CD4-positive, alpha-beta T cell treated with Interferon alpha-2 for 1 hour (primary cell): Measurements from ENCODE around the gene PIWIL4.
"Not testable (repeated sequence)": the region's sequence is repeated elsewhere in the genome, so short reads cannot be mapped to it uniquely, and the experiment has no call there.

Experiments
- DNase-seq, 2 donors: peaks; one replicate each; pipeline ENCODE4 v3.0.0-alpha.2; 2020 to 2022

The PIWIL4 gene

GRCh38 chr11:94549146-94549545, 18.0 kb upstream of the PIWIL4 start:
- no peak for DNase-seq

DNA sequence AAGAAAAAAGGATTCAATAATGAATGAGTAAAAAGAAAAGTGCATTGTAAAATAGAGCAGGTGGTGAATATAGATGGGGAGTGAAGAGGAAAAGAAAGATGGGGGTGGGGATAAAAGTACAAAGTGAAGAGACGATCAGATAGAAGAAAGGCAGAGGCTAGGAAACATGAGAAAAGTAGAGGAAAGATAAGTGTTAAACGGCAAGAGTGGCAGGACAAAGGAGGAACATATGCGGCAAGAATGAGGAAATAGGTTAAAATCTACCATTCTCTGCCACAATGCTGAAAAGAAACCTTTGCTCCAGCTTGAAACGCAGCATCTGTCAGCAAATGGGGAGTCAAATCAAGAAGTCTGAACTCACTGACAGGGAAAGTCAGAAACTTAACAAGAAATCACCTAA, 16.7 kb upstream of the PIWIL4 start:
- no peak for DNase-seq

DNA sequence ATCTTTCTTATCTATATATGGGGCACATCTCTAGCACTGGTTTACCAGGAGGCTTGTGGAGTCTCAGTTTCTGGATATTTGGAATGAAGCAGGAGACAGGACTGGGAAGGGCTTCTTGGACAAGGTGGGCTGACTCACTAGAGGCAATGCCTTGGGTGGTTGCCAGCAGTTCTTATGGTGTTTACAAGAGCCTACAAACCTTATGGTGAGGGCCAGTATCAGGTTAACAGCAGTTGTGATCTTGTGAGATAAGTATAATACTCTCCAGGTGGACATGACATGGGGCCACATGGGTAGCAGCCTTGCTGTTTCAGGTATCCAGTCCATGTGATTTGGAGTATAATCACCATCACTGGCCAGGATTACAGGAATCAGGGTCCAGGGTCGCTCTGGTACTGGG, 13.2 kb upstream of the PIWIL4 start:
- DNase-seq, result no peak

GRCh38 chr11:94555752-94556329, 11.3 kb upstream of the PIWIL4 start:
- not testable (repeated sequence) for DNase-seq

DNA sequence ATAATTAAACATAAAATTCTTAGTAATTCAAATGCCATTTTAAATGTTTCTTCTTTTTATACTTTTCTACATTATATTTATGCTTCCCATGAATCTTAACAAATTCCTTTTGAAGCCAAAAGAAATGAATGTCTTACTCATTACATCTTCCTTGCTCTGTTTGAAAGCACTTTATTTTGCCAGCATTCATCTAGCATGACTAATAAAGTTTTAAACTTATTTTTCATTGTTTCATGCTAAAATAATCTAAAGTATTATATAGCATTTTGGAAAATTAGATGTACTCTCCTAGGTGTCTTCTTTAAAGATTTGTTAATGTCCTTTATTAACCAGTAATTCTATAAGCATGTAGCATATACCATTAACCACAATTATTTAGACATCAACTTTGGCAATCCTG, 9.7 kb upstream of the PIWIL4 start:
- DNase-seq, result no peak

DNA sequence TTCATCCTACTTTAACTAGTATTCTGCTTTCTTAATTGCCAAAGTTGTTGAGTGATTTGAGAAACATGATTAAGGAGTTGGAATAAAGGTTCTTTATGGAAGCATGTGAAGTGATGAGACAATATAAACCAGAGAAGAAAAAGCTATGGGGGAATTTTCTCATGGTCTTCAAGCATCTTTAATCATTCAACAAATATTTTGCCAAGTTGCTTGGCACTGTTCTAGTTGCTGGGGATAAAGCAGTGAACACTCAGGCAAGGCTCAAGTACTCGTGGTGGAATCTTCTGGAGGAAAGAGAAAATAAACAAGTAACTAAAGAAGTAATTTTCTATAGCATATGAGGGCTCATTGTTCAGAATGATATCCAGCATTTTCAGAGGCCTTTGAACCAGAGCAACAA, 9.2 kb upstream of the PIWIL4 start:
- DNase-seq, result no peak

DNA sequence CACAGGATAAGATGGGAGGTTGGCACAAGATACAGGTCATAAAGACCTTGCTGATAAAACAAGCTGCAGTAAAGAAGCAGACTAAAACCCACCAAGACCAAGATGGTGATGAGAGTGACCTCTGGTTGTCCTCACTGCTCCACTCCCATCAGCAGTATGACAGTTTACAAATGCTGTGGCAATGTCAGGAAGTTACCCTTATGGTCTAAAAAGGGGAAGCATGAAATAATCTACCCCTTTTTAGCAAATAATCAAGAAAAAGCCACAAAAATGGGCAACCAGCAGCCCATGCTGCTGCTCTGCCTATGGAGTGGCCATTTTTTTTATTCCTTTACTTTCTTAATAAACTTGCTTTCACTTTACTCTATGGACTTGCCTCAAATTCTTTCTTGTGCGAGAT, 8.7 kb upstream of the PIWIL4 start:
- no peak for DNase-seq

DNA sequence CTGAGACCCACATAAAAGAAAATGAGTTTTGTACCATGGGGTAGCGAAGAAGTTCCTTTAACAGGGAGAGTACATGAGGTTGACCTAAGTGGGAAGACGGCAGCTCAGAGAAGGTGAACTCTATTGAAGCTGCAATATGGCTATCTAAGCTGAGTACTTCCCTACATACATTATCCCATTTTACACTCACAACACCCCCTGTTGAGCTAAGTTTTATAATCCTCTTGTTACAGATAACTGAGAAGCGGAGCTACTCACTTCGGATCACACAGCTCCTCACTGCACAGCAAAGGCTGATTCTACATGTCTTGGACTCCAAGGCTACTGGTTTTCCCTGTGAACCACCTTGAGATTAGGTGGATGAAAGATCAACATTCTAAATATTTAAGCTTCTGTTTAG, 8.2 kb upstream of the PIWIL4 start:
- DNase-seq, result no peak

DNA sequence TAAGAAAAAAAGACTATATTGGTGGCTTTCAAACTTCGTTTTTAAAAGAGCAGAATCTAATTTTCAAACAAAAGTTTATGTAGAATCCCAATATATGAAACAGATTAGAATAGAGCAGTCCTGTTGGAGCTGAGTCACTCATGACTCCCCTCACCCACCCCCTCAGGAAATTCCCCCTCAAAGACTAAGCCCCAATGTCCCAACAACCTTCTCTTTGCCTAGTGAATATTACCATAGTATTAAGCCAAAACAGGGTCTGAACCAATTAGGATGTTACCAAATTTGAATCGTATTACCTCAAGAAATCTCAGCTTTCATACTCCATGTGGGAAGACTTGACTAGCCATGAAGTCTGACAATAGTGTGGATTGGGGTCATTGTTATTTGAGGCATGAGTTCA, 7.8 kb upstream of the PIWIL4 start:
- no peak for DNase-seq

DNA sequence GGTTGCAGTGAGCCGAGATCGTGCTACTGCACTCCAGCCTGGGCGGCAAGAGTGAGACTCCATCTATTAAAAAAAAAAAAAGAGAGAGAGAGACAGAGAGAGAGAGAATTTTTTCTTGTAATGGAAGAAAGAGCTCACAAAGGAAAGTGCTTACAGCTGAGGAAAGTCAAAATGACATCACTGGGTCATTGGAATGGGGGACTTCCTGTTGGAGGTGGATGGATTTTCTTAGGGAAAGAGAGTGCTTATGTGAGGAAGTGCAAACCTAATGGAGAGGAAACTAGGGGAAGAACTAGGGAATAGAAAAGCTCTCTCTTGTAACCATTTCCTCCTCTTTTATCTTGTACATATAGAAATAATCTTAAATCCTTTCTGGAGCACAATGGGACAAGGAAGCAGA, 6.3 kb upstream of the PIWIL4 start:
- no peak for DNase-seq

GRCh38 chr11:94563176-94563847, 3.9 kb upstream of the PIWIL4 start:
- no peak for DNase-seq

DNA sequence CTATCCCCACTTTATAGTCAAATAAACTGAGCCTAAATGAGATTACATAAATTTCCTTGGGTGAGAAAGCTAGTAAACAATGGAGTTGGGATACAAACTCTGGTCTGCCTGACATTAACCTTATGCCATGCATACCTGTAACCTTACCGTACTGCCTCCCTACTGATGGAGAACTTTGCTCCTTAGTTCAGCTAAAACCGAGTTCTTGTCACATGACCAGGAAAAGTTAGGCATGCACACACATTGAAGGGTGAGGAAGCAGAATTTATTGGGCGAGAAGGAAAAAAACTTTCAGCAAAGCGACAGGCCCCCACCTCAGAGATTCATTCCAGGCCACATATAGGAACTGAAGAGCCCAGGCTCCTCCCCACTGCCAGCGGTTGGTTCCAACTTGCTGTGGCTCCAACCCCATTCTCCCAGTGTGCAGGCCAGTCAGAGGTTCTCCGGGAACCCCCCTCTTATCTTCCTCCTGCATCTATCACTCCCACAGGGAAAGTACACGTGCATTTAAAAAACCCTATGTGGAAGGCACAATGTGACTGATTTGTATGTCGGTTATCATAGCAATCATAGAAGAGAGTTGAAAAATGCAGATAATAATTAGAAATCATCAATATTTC, 3.2 kb upstream of the PIWIL4 start:
- DNase-seq, result no peak

- DNase-seq, result no peak
Observed at GRCh38 chr11:94568200-94568599, 1.0 kb downstream of the PIWIL4 start.

- no peak for DNase-seq
Observed at GRCh38 chr11:94568717-94569116, 1.5 kb downstream of the PIWIL4 start.

DNA sequence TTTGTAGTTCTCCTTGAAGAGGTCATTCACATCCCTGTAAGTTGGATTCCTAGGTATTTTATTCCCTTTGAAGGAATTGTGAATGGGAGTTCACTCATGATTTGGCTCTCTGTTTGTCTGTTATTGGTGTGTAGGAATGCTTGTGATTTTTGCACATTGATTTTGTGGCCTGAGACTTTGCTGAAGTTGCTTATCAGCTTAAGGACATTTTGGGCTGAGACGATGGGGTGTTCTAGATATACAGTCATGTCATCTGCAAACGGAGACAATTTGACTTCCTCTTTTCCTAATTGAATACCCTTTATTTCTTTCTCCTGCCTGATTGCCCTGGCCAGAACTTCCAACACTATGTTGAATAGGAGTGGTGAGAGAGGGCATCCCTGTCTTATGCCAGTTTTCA, 5.8 kb downstream of the PIWIL4 start:
- not testable (repeated sequence) for DNase-seq

DNA sequence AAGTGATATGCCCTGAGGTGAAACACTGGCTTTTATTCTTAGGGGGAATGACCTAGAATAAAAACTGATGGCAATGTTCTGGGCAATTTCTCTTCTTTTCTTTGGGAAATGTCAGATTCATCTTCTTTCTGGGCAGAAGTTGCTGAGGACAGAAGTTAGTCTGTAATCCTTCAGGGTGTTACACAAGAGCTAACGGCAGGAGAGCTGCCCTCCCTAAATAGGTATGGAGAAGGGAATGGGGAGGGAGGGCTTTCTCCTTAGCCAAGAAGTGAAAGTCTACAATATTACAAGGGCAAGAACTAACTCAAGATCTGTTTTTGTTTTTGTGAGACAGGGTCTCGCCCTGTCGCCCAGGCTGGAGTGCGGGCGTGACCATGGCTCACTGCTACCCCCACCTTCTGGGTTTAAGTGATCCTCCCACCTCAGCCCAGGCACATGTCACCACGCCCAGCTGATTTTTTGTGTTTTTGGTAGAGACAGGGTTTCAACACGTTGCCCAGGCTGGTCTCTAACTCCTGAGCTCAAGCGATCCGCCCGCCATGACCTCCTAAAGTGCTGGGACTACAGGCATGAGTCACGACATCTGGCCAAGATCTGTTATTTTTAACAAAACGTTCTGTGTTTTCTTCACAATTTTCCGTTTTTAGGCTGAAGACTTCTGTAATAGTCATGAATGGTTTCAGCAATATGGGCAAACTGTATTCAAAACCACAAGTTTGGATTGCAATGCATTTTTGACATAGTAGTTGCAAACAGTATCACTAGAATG, 7.2 kb downstream of the PIWIL4 start:
- peak in 1 of 2 donors; percentile 12 for DNase-seq

- no peak for DNase-seq
Observed at GRCh38 chr11:94576306-94576705, 9.1 kb downstream of the PIWIL4 start.

DNA sequence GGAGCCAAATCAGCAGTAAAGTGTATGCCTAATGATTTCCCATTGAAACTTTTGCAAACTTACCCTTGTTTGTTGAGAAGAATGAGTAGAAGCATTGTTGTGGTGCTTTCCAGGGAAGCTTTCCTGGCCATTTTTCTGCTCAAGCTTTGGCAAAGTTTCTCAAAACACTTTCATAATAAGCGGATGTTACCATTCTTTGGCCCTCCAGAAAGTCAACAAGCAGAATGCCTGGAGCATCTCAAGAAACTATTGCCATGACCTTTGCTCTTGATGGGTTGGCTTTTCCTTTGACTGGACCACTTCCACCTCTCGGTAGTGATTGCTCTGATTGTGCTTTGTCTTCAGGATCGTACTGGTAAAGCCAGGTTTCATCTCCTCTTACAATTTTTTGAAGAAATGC, 10.7 kb downstream of the PIWIL4 start:
- no peak for DNase-seq

GRCh38 chr11:94581926-94582325, 14.8 kb downstream of the PIWIL4 start:
- no peak for DNase-seq

- no peak for DNase-seq
Observed at GRCh38 chr11:94583213-94583865, 16.2 kb downstream of the PIWIL4 start.

- DNase-seq, result peak in 1 of 2 donors; percentile 42
Observed at GRCh38 chr11:94583866-94584500, 16.8 kb downstream of the PIWIL4 start.

DNA sequence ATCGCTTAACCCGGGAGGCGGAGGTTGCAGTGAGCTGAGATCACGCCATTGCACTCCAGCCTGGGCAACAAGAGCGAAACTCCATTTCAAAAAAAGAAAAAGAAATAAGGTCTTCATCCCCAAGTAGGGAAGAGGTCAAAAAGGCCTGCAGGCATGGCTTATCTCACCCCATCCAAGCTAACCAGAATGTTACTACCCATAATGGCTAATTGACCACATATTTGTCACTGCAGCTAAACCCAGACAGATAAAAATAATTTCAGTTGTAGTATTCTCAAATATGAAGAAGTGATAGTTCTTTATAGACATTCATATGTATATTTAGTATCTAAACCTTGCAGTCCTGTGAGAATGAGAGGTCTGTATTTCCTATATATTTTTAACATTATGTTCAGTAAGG, 17.8 kb downstream of the PIWIL4 start:
- DNase-seq, result no peak

- DNase-seq, result no peak
Observed at GRCh38 chr11:94585399-94585798, 18.2 kb downstream of the PIWIL4 start.
